Activated CD4-positive, alpha-beta T cell treated with anti-CD3 and anti-CD28 coated beads, Interleukin-2, Interleukin-4, amounts not matched to agents 100 ng/mL and 50 ng/mL, durations not matched to agents 16 hours and 8 hours (primary cell): ENCODE results near the gene CDH15.

ENCODE experiments used
- DNase-seq: peaks from one replicate; pipeline ENCODE4 v3.0.0-alpha.2; 2020; ENCODE audit warnings: low spot score

CDH15 gene, protein sequence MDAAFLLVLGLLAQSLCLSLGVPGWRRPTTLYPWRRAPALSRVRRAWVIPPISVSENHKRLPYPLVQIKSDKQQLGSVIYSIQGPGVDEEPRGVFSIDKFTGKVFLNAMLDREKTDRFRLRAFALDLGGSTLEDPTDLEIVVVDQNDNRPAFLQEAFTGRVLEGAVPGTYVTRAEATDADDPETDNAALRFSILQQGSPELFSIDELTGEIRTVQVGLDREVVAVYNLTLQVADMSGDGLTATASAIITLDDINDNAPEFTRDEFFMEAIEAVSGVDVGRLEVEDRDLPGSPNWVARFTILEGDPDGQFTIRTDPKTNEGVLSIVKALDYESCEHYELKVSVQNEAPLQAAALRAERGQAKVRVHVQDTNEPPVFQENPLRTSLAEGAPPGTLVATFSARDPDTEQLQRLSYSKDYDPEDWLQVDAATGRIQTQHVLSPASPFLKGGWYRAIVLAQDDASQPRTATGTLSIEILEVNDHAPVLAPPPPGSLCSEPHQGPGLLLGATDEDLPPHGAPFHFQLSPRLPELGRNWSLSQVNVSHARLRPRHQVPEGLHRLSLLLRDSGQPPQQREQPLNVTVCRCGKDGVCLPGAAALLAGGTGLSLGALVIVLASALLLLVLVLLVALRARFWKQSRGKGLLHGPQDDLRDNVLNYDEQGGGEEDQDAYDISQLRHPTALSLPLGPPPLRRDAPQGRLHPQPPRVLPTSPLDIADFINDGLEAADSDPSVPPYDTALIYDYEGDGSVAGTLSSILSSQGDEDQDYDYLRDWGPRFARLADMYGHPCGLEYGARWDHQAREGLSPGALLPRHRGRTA

DNA sequence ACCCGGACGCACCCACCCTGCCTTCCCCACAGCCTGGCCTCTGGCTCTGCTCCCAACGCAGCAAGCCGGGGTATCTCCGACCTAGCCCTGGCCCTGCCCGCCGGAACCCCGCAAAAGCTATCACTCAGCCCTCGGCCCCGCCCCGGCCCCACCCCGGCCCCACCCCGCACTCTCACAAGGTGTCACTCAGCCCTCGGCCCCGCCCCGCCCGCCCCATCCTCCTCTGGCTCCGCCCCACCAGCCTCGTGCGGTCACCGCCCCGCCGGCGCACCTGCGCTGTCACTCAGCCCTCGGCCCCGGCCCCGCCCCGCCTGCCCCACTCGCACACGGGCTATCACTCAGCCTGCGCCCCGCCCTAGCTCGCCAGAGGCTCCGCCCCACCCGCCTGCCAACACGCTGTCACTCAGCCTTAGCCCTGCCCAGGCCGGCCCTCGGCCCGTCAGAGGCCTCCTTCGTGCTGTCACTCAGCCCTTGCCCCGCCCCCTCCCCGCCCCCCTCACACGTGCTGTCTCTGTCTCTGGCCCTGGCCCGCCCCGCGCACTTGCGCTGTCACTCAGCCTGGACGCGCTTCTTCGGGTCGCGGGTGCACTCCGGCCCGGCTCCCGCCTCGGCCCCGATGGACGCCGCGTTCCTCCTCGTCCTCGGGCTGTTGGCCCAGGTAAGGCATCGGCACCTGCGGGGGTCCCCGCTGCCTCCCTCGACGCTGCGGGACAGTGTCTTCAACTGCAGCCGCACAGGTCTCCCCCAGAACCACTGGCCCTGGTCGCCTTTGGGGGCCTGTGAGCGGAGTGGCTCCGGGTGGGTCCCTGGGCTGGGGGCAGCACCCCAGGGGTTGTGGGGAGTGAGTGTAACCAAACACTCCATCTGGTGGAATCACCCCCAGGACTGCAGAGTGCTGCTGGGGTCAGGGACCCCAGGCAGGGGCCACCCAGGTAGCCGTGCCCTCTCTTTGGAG is at the start of gene CDH15:
CDH15 (plus strand) TSS at position 533 of the 955 bp plus-strand sequence; CDS start at position 617, 84 bp downstream.
- DNase-seq, result peak; percentile 96

DNA sequence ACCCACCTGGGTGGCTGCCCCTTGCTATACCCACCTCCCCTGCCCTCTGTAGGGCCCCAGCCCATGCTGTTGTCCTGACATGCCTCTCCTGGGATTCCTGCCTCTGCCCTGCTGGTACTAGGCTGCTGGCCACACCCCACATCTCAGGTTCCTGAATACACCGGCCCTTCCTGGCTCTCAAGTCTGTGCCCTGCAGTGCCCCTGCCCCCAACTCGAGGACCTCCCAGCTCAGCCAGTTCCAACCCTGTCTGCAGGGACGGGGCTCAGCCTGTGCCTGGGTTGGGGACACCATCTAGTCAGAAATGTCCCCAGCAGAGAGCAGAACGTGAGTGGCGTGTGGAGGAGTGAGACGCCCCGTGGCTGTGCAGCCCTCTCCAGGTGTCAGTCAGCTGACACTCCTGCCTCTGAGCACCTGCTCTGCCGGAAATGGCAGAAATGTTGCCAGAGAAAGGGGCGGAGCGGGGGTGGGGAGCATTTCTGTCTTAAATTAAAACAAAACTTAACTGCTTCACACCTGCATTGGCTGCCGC is 49.2 kb upstream of the CDH15 start:
- DNase-seq, result no peak

DNA sequence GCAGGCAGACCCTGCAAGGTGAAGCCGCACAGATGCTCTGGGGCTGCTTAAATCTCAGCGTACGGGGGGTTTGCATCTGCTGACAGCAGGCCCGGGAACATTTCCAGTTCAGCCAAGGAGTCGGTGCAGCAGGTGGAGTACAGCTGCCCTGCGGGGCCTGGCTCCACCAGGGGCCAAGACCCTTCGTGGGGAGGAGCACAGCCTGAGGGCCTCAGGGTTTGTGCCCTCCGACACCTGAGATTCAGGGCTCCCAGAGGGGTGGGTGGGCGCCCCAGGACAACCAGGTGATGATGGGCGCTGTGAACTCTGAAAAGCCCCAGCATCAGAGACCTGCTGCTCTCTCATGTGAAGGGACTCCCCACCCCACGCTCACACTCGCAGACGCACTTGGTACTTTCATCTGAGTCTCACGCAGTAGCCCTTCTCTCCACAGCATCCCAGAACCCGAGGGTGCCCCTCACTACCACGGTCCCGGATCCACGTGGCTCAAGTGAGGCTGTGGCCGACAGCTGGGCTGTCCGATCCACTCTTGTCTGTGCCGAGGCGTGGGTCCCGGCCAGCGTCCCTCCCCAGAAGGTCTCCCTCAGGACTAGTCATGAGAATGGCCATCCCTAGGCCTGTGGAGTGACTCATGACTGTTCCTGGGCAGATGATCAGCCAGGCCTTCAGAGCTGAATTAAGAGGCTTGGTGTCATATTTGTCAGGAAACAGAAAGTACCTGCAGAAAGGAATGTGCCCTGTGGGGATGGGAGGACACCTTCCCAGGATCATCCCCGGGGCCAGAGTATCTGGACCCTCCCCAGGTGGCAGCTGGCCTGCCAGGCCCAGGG is 48.3 kb upstream of the CDH15 start:
- no peak for DNase-seq

DNA sequence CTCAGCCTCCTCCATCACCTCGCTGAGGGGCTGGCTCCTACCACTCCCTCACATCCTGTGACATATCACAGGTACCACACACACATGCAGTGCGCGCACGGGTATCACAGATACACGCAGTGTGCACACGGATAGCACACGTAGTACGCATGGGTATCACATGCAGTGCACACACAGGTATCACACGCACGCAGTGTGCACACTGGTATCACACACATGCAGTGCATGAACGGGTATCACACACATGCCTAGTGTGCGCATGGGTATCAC is 47.8 kb upstream of the CDH15 start:
- DNase-seq, result no peak

DNA sequence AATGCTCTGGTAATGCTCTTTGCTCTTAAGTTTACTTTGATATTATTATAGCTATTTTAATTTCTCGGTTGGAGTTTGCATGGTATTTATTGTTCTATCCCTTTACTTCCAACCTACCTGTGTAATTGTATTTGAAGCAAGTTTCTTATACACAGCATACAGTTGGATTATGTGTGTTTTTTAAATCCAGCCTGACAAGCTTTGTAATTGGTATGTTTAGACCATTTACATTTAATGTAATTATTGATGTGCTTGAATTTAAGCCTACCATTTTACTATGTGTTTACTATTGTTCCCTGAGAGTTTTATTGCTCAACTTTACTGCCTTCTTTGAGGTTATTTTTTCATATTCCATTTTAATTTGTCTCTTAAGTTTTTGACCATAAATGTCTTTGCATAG is 42.2 kb upstream of the CDH15 start:
- no peak for DNase-seq

DNA sequence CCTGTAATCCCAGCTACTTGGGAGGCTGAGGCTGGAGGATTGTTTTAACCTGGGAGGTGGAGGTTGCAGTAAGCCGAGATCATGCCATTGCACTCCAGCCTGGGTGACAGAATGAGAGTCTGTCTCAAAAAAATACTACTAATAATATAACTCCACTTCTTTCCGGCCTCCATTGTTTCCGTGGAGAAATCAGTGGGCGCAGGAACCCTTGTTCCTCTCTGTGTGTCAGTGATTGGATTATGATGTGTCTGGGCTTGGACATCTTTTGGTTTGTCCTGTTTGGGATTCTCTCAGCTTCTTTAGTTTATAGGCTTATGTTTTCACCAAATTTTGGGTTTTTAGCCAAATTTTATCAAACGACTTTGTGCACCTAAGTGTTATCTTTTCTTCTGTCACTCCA is 41.1 kb upstream of the CDH15 start:
- DNase-seq, result no peak

DNA sequence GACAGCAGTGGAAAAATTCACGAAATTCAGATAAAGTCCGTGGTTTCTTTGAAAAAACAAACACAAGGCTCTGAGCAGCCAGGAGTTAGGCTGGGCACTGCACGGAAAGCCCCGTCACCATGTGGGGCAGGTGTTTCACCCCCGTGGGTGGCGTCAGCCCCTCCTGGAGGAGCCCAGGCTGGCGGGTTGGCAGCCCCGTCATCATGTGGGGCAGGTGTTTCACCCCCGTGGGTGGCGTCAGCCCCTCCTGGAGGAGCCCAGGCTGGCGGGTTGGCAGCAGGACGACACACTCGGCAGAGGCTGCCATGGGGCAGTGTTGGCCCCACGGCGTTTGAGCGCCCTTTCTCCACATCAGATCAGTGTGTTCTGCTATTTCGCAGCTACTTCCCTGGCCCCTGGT is 39.8 kb upstream of the CDH15 start:
- DNase-seq, result no peak

DNA sequence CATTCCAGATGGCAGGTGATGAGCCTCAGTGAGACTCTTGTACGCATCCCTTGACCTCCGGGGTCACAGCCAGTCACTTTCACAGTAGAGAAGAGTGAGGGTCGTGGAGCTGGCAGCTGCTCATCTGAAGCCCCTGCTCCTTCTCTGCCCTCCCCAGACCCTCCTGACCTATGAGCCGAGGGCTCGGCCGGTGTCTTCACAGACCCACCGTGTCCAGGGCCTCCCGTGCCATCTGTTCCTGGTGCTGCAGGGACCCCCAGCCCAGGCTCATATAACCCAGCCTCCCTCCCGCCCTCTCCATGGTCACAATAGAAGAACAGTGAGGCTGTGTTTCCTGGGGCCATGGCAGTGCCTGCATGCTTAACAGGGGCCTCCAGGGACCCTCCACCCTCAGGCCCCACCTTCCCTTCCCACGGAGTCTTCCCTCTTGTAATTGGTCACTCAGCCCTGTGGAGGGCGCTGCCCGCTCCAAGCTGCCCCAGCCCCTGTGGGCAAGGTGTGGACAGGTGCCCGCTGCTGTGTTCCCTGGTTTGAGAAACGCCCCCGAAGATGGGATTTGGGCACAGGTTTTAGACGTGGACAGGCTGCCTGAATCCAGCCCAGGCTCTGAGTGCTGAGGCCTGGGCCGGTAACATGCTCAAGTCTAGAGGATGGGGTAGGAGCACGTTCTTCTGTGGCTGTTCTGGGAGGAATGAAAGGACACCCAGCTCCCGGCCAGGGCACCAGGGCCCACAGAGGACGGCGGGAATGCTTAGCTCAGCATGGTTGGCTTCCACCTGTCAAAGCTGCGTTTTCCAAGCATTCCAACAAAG is 39.1 kb upstream of the CDH15 start:
- no peak for DNase-seq

DNA sequence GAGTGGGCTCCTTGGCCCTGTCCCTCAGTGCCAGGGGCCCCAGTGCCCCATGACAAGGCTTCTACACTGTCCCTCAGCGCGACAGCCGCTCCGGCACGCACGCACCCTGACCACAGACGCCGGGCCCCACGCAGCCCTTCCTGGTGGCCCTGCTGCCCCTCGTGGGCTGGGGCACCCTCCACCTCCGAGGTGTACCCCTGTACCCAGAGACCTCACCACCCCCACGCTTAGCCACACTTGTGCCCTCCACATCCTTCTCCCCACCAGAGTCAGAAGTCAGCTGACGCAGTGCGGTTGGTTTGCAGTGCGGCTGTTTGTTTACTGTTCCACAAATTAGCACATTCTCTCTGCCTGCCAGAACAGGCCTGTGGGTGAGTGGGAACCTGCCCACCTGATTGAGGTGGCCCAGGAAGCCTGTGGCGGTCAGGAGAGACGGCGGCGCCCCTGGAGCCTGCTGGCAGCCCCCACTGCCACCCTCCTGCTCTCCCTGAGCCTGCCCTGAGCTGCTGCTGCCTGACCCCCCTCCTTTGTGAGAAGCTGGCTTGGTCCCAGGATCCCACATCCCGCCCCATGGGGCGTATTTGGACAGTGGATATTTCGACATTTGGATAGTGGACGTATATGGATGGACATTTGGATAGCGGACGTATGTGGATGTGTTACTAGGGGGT is 38.0 kb upstream of the CDH15 start:
- no peak for DNase-seq

DNA sequence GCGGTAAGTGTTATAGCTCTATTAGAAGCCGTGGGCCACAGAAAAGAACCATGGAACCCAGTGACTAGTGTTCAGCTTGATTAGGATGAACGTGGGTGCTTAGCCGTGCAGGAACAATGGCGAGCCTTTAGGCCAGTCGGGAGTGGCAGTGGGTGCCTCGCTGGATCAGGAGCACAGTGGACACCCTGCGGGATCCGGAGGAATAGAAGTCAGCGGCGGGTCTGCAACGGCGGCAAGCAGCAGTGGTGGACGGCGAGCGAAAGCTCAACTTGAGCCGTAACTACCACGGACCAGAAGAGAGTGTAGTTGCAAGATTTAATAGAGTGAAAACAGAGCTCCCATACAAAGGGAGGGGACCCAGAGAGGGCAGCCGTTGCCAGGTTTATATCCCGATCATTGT is 37.3 kb upstream of the CDH15 start:
- DNase-seq, result no peak

DNA sequence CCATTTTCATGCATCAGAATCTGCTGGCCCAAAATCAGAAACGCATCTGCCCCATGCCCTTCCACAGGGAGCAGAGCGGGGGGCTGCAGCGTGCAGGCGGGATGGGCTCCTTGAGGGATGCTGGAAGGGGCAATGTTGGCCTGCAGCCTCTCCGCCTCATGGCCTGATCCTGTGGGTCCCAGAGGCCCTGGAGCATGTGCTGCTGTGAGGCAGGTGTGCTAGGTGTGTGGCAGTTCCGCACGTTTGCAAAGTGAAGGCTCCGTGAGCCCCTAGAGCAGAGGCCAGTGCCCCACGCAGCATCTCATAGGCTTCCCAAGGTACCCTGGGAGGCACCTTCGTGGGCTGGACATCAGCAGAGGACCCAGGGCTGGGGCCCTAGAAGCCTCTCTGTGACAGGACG is 36.4 kb upstream of the CDH15 start:
- DNase-seq, result no peak

DNA sequence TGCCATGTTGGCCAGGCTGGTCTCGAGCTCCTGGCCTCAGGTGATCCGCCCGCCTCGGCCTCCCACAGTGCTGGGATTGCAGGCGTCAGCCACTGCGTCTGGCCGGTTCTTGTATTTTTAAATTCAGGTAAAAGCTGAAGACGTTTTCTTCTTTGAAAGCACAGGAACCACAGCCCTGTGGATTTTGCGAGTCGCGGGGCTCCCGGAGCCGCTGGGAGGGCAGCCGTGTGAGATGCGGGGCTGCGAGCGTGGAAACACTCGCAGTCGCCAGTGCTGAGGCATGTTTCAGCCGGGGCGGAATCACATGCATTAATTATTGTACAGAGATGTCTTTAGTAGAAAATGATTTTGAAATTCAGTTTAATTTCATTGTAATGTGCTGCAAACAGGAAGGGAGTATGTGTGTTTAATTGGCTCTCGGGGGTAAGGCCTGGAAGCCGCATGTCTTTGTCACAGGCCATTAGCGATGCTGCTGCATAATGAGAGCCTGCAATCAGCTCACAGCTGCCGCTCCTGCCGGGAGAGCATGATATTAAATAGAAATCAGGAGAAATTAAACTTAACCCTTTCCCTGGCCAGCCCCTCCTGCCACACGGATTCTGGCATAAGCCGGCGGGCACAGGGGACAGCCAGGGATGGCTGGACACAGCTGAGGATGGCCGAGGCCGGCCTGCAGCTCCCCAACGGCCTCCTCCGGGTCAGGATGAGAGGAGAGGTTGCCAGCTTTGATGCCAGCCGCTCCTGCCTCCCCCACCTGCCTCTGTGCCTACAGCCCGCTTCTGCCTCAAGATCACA is 35.4 kb upstream of the CDH15 start:
- no peak for DNase-seq

DNA sequence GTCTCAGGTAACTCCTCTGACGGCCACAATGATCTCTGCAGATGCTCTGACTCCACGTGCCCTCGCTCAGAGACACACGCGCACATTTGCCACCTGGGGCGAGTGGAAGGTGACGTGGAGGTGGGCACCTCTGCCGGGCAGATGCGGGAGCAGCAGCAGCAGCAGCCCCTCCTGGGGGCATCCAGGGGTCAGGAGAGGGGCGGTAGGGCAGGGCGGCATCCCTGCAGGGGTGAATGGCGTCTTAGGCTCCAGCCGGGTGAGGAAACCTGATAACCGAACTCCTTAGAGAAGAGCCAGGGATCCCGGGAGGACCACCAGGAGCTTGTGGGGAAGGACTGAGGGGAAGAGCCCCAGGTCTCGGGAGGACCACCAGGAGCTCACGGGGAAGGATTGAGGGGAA is 34.6 kb upstream of the CDH15 start:
- DNase-seq, result no peak

DNA sequence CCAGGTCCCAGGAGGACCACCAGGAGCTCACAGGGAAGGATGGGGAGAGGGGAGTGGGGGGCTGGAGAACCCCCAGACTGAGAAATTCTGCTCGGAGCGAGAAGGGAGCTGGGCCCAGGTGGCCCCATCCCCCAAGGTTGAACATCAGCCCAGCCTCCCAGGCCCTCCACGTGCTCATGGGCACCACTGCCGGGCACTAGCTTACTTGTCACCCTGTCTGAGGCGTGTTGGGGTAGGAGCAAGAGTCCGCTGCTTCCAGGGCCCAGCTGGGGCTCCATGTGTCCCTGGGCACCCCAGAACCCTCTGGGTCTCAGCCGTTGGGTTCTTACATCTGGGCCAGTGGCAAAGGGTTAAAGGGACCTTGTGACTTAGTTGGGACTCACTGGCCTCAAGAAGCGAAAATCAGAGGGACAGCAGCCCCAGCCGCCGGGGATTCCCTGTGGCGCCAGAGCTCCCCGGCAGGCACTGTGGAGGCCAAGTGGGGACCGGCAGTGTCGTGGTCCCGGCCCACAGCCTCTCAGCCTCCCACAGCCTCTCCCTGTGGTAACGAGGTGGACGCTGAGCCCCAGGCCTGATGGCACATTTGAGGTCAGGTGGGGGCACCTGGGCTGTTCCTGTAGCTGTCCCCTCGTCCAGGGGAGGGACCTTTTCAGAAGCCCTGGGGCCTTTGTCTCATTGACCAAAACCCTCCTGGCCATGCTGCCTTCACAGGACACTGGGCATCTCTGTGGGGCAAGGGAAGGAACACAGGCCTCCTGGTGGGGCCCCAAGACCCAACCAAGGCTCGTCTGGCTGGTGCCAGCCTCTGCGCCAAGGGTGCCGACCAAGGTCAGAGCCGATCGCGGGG is 33.7 kb upstream of the CDH15 start:
- no peak for DNase-seq

DNA sequence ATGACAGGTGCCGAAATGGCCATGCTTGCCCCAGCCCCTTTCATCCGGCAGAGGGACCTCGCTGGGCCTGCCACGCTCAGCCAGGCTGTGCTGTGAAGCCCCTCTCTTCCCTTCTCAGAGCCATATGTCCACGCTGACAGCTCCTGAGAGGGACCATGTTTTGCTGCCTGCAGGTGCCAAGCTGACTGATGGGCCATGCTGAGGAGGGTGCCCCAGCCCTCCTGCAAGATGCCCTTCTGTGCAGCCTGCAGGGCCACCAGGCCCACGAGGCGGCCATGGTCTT is 33.1 kb upstream of the CDH15 start:
- DNase-seq, result no peak

DNA sequence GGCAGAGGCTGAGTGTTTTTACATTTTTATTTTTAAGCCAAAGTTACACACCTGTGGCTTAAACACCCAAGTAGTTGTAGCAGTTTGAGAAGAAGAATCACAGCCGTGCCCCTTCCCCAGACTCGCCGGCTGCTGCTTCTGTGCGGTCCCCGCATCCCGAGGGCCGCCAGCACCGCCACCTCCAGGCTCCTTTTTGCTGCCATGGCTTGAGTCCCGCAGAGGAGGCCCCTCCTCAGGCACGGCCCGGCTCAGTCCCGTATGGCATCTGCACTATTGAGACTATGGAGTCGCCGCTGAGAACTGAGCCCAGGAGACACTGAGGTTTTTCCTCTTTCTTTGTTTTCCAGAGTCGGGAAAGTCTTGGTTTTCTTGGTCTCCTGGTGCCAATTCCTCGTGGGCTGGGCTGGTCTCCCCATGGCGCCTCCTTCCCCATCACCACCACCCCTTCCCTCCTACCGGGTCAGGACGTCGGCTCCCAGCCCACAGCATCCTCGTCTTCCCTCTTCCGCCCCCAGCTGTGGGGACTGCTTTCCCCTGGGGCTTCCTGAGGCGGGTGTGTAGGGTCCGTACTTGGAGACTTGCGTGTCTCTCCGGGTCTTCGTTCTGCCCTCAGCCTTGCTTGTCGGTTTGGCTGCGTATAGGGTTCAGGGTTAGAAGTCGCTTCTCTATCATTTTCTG is 32.6 kb upstream of the CDH15 start:
- no peak for DNase-seq

DNA sequence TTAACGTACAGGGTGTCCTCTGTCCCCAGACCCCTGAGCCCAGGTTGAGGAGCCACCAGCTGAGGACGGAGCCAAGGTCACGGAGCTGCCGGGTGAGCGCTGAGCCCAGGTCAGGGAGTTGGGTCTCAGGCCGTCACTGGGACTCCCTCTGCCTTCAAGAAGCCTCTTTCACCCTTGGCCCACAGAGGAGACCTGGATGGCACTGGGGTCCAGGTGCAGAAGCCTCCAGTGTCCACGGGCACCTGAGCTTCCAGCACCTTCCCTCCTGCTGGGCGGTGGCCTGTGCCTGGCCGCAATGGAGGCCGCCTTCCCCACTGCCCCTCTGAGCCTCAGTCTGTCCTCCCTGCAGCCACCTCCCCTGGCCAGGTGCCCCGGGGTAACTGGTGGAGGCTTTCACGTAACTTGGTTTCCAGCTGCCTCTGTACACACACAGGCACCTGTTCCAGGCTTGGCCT is 31.6 kb upstream of the CDH15 start:
- no peak for DNase-seq

DNA sequence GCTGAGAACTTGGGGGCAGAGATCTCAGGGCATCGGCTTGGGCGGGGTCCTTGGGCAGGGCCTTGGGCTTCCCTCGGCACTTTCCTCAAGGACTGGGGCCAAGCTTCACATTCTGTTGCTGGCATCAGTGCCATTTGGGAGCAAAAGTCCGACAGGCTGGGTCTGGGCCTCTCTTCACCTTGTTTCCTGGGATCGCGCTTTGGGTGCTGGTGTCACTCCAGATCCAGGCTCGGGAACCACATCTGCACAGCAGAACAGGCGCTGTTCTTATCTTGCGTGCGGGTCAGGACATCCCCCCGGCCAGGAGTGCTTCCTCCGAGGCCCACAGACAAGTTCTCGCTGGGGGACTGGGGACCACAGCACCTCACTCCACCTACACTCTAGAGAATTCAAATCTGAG is 31.1 kb upstream of the CDH15 start:
- DNase-seq, result no peak
